ENCODE results near the gene WDR37.

The WDR37 gene

GRCh38 chr10:1124796-1125195 is 68.6 kb downstream of the WDR37 start:
- no peak overlapping the region for H3K4me3 ChIP-seq (ENCODE audit: low read depth, low read length)
- DNase-seq (ENCODE audit: low read depth) = no peak
- in situ Hi-C loops (cut with HindIII; ENCODE audit: low sequenced_read_pairs) = no loop called here
- TF ChIP-seq CTCF (IDR thresholded peaks at IDR 0.05; ENCODE audit: low read depth, low read length, missing control alignments) = no peak

- in situ Hi-C loops (cut with HindIII; ENCODE audit: low sequenced_read_pairs) = no loop called here
- no peak for DNase-seq (ENCODE audit: low read depth)
- TF ChIP-seq CTCF (IDR thresholded peaks at IDR 0.05; ENCODE audit: low read depth, low read length, missing control alignments) = no peak
- no peak overlapping the region for H3K4me3 ChIP-seq (ENCODE audit: low read depth, low read length)
Measured at GRCh38 chr10:1126461-1126860, 70.3 kb downstream of the WDR37 start.

- no peak overlapping the region for H3K4me3 ChIP-seq (ENCODE audit: low read depth, low read length)
- no peak for DNase-seq (ENCODE audit: low read depth)
- in situ Hi-C loops (cut with HindIII; ENCODE audit: low sequenced_read_pairs) = no loop called here
- TF ChIP-seq CTCF (IDR thresholded peaks at IDR 0.05; ENCODE audit: low read depth, low read length, missing control alignments) = no peak
Measured at GRCh38 chr10:1127629-1128028, 71.4 kb downstream of the WDR37 start.

- in situ Hi-C loops (cut with HindIII; ENCODE audit: low sequenced_read_pairs) = no loop called here
- H3K4me3 ChIP-seq (ENCODE audit: low read depth, low read length) = no peak overlapping the region
- no peak for DNase-seq (ENCODE audit: low read depth)
- no peak for TF ChIP-seq CTCF (IDR thresholded peaks at IDR 0.05; ENCODE audit: low read depth, low read length, missing control alignments)
Measured at GRCh38 chr10:1128115-1128514, 71.9 kb downstream of the WDR37 start.

- no peak for DNase-seq (ENCODE audit: low read depth)
- no peak overlapping the region for H3K4me3 ChIP-seq (ENCODE audit: low read depth, low read length)
- TF ChIP-seq CTCF (IDR thresholded peaks at IDR 0.05; ENCODE audit: low read depth, low read length, missing control alignments) = no peak
- in situ Hi-C loops (cut with HindIII; ENCODE audit: low sequenced_read_pairs) = no loop called here
Measured at GRCh38 chr10:1128649-1129048, 72.5 kb downstream of the WDR37 start.

GRCh38 chr10:1130226-1130625 is 74.0 kb downstream of the WDR37 start:
- in situ Hi-C loops (cut with HindIII; ENCODE audit: low sequenced_read_pairs) = no loop called here
- TF ChIP-seq CTCF (IDR thresholded peaks at IDR 0.05; ENCODE audit: low read depth, low read length, missing control alignments) = no peak
- H3K4me3 ChIP-seq (ENCODE audit: low read depth, low read length) = no peak overlapping the region
- no peak for DNase-seq (ENCODE audit: low read depth)

All from astrocyte of the cerebellum (primary cell).